Measurements from ENCODE around the gene TBK1.
A peak's percentile ranks its signal among the peaks of the same experiment; 100 is the strongest.

Gene TBK1

GRCh38 chr12:64452559-64453329, 824 bp downstream of the TBK1 start:
- DNase-seq: peak; percentile 30

GRCh38 chr12:64455506-64455905, 3.6 kb downstream of the TBK1 start:
- peak; percentile 11 for DNase-seq

GRCh38 chr12:64456119-64456518, 4.2 kb downstream of the TBK1 start:
- peak; percentile 11 for DNase-seq

- peak; percentile 74 for DNase-seq
Measured at GRCh38 chr12:64457032-64457431, 5.1 kb downstream of the TBK1 start.

GRCh38 chr12:64457466-64457865, 5.5 kb downstream of the TBK1 start:
- DNase-seq: peak; percentile 82

GRCh38 chr12:64457923-64458322, 6.0 kb downstream of the TBK1 start:
- DNase-seq: no peak

GRCh38 chr12:64459394-64459891, 7.5 kb downstream of the TBK1 start:
- DNase-seq: no peak

- DNase-seq: peak; percentile 29
Measured at GRCh38 chr12:64461634-64462414, 9.9 kb downstream of the TBK1 start.

- no peak for DNase-seq
Measured at GRCh38 chr12:64466178-64466577, 14.3 kb downstream of the TBK1 start.

GRCh38 chr12:64468966-64469365, 17.0 kb downstream of the TBK1 start:
- no peak for DNase-seq

GRCh38 chr12:64469455-64470142, 17.7 kb downstream of the TBK1 start:
- no peak for DNase-seq

- no peak for DNase-seq
Measured at GRCh38 chr12:64470495-64470894, 18.6 kb downstream of the TBK1 start.

GRCh38 chr12:64473176-64473575, 21.3 kb downstream of the TBK1 start:
- DNase-seq: no peak

- DNase-seq: no peak
Measured at GRCh38 chr12:64475518-64475917, 23.6 kb downstream of the TBK1 start.

- no peak for DNase-seq
Measured at GRCh38 chr12:64476844-64477243, 24.9 kb downstream of the TBK1 start.

- DNase-seq: no peak
Measured at GRCh38 chr12:64478661-64479060, 26.7 kb downstream of the TBK1 start.

GRCh38 chr12:64480148-64480547, 28.2 kb downstream of the TBK1 start:
- DNase-seq: no peak

- no peak for DNase-seq
Measured at GRCh38 chr12:64486657-64487056, 34.7 kb downstream of the TBK1 start.

GRCh38 chr12:64491718-64492117, 39.8 kb downstream of the TBK1 start:
- DNase-seq: peak; percentile 34

- no peak for DNase-seq
Measured at GRCh38 chr12:64493513-64493912, 41.6 kb downstream of the TBK1 start.

GRCh38 chr12:64494998-64495729, 43.2 kb downstream of the TBK1 start:
- DNase-seq: no peak

GRCh38 chr12:64496839-64497400, 45.0 kb downstream of the TBK1 start:
- no peak for DNase-seq
